ENCODE measurements around the gene RASA1.

Gene RASA1

GRCh38 chr5:87367243-87367642, 99.6 kb downstream of the RASA1 start:
- no peak for DNase-seq

GRCh38 chr5:87368601-87369000, 100.9 kb downstream of the RASA1 start:
- no peak for DNase-seq

- DNase-seq = no peak
These were observed 101.7 kb downstream of the RASA1 start for GRCh38 chr5:87369431-87369830.

GRCh38 chr5:87372705-87373104, 105.0 kb downstream of the RASA1 start:
- no peak for DNase-seq

- DNase-seq = no peak
These were observed 114.5 kb downstream of the RASA1 start for GRCh38 chr5:87382224-87382623.

GRCh38 chr5:87383216-87383615, 115.5 kb downstream of the RASA1 start:
- DNase-seq = no peak

- DNase-seq = no peak
These were observed 118.1 kb downstream of the RASA1 start for GRCh38 chr5:87385802-87386201.

- no peak for DNase-seq
These were observed 120.4 kb downstream of the RASA1 start for GRCh38 chr5:87388129-87388528.

- DNase-seq = no peak
These were observed 121.8 kb downstream of the RASA1 start for GRCh38 chr5:87389296-87390034.

GRCh38 chr5:87390075-87390474, 122.4 kb downstream of the RASA1 start:
- no peak for DNase-seq

- DNase-seq = no peak
These were observed 123.0 kb downstream of the RASA1 start for GRCh38 chr5:87390576-87391199.

GRCh38 chr5:87392170-87392569, 124.5 kb downstream of the RASA1 start:
- DNase-seq = no peak

- DNase-seq = no peak
These were observed 125.1 kb downstream of the RASA1 start for GRCh38 chr5:87392801-87393200.

- no peak for DNase-seq
These were observed 125.6 kb downstream of the RASA1 start for GRCh38 chr5:87393331-87393730.

GRCh38 chr5:87394411-87395165, 126.9 kb downstream of the RASA1 start:
- no peak for DNase-seq

GRCh38 chr5:87398981-87399614, 131.4 kb downstream of the RASA1 start:
- DNase-seq = no peak

GRCh38 chr5:87399720-87400119, 132.0 kb downstream of the RASA1 start:
- no peak for DNase-seq

- no peak for DNase-seq
These were observed 132.7 kb downstream of the RASA1 start for GRCh38 chr5:87400305-87400899.

GRCh38 chr5:87401626-87402025, 133.9 kb downstream of the RASA1 start:
- no peak for DNase-seq

- DNase-seq = no peak
These were observed 135.7 kb downstream of the RASA1 start for GRCh38 chr5:87403409-87403808.

- no peak for DNase-seq
These were observed 136.2 kb downstream of the RASA1 start for GRCh38 chr5:87403899-87404298.

GRCh38 chr5:87404359-87404758, 136.7 kb downstream of the RASA1 start:
- no peak for DNase-seq
